ENCODE results near the gene OXER1. TPM values are rescaled to one million over a fixed set of nuclear protein-coding genes. Genes with fewer than 3 reads are reported as not detected.

Gene OXER1
- total RNA-seq, 2 donors from 2014 or later, result 3.5 to 6.5 TPM

DNA sequence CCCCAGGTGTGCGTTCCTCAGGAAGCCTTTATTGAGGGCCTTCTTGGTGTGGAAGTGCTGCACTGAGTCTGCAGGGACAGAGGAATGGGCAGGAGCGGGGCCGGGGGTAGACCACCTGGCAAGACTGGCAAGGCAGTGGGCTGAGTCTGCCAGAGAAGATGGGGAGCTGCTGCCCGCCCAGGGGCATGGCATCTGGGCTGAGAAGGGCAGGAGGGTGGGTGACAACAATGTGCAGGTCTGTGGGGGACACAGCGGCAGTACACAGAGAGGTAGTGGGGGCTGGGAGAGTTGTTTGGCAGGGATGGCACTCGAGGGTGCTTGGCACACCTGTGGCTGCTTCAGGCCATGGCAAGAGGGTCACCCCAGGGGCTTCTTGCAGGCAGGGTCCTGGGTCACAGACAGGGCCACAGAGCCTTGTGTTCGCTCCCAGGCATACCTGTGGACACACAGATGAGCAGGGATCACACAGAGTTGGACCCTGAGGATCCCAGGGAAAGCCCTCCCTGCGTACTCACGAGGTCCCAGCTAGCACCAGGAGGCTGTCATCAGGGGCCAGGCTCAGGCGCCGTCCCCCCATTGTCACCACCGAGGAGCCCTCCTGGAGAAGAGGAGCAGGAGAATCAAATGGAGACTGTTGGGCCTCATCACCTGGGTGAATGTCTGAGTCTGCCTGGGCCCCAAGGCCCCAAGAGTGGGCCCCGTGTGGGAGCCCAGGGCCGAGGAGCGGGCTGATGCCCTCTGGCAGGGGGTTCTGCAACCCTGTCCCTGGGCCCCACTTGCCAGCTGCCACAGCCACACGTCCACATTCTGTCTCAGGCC is 3.4 kb upstream of the OXER1 start:
- H3K4me3 Mint-ChIP-seq, result no peak overlapping the region
- H3K36me3 Mint-ChIP-seq (ENCODE audit: low read depth), result peaks cover 11% of the 10 kb centered on the region
- no peaks in the 10 kb centered on the region for H3K9me3 ChIP-seq (ENCODE audit: control insufficient read depth, low read length)
- H3K4me1 Mint-ChIP-seq, result peaks cover 2% of the 10 kb centered on the region
- WGBS, 2 experiments (ENCODE audit: insufficient coverage in 1 of 2, insufficient read length in 1 of 2), result 92 to 94% methylated on average over 12 to 16 of the region's 16 CpGs
- no peak overlapping the region for H3K9ac ChIP-seq (ENCODE audit: extremely low read depth, low read length, poor library complexity, severe bottlenecking)
- H3K36me3 ChIP-seq (ENCODE audit: control insufficient read depth, insufficient read depth, low read length), result no peaks in the 10 kb centered on the region
- no peaks in the 10 kb centered on the region for H3K27me3 ChIP-seq (ENCODE audit: control insufficient read depth, insufficient read depth, low read length, poor library complexity, severe bottlenecking)
- H3K9me3 Mint-ChIP-seq, result no peaks in the 10 kb centered on the region
- H3K27me3 Mint-ChIP-seq (ENCODE audit: insufficient read depth), result no peaks in the 10 kb centered on the region
- no peaks in the 10 kb centered on the region for H3K4me1 ChIP-seq (ENCODE audit: control insufficient read depth, insufficient read depth, low read length)
- TF ChIP-seq, protein P1, sequence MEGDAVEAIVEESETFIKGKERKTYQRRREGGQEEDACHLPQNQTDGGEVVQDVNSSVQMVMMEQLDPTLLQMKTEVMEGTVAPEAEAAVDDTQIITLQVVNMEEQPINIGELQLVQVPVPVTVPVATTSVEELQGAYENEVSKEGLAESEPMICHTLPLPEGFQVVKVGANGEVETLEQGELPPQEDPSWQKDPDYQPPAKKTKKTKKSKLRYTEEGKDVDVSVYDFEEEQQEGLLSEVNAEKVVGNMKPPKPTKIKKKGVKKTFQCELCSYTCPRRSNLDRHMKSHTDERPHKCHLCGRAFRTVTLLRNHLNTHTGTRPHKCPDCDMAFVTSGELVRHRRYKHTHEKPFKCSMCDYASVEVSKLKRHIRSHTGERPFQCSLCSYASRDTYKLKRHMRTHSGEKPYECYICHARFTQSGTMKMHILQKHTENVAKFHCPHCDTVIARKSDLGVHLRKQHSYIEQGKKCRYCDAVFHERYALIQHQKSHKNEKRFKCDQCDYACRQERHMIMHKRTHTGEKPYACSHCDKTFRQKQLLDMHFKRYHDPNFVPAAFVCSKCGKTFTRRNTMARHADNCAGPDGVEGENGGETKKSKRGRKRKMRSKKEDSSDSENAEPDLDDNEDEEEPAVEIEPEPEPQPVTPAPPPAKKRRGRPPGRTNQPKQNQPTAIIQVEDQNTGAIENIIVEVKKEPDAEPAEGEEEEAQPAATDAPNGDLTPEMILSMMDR (conservative IDR thresholded peaks at IDR 0.05), result no peak
- H3K4me3 ChIP-seq (ENCODE audit: low read length), result no peak overlapping the region
- DNase-seq, result peak; percentile 37
- peak overlapping the region; percentile 39 for H3K27ac Mint-ChIP-seq
- no peak overlapping the region for H3K27ac ChIP-seq (ENCODE audit: low read depth, low read length)

DNA sequence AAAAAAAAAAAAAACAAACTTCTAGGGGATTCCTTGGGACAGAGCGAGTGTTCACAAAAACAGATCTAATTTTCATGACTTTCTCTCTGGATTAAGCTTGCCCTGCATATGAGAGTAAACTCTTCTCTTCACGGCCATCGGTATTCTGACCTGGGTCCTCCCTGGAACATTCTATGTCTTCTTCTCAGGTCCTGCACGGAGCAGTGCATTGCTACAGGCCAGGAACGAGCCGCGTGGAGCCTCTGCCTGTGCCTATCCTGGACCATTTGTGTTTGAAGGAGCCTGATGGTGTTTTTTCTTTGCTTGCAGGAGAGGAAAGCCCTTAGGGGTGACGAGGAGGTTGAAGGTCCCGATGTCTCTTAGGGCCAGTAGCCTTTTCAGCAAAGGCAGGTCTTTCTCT is 1.8 kb upstream of the OXER1 start:
- Mint-ChIP-seq H3K4me1 (peaks cover 2% of the 10 kb centered on the region), H3K36me3 (ENCODE audit: low read depth) (peaks cover 11% of the 10 kb centered on the region), H3K27ac (no peak overlapping the region), H3K4me3 (no peak overlapping the region), H3K9me3 (no peaks in the 10 kb centered on the region), H3K27me3 (ENCODE audit: insufficient read depth) (no peaks in the 10 kb centered on the region)
- no peak for DNase-seq
- Histone ChIP-seq H3K9ac (ENCODE audit: extremely low read depth, low read length, poor library complexity, severe bottlenecking) (no peak overlapping the region), H3K4me1 (ENCODE audit: control insufficient read depth, insufficient read depth, low read length) (no peaks in the 10 kb centered on the region), H3K4me3 (ENCODE audit: low read length) (no peak overlapping the region), H3K27ac (ENCODE audit: low read depth, low read length) (no peak overlapping the region), H3K9me3 (ENCODE audit: control insufficient read depth, low read length) (no peaks in the 10 kb centered on the region), H3K36me3 (ENCODE audit: control insufficient read depth, insufficient read depth, low read length) (no peaks in the 10 kb centered on the region), H3K27me3 (ENCODE audit: control insufficient read depth, insufficient read depth, low read length, poor library complexity, severe bottlenecking) (no peaks in the 10 kb centered on the region)
- TF ChIP-seq, protein P1 (conservative IDR thresholded peaks at IDR 0.05), result no peak
- 95 to 97% methylated on average over 9 of the region's 9 CpGs for WGBS, 2 experiments (ENCODE audit: insufficient coverage in 1 of 2, insufficient read length in 1 of 2)

DNA sequence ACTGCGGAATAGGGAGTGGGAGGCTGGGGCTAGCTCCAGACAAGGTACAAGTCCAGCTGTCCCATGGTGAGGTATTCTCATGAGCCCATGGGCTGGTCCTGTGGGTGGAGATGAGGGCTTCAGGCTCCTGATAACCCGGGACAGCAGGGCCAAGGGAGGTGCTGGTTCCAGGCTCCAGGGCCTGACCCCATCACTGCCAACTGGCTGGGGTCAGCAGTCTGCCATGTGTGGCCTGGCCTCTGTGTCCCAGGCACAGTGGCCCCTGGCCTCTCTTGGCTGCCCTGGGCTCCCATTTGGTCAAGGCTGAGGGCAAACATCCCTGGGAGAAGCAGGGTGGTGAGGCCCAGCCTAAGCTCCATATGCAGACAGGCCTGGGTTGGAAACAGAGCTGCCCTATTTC is 966 bp upstream of the OXER1 start:
- H3K4me3 ChIP-seq (ENCODE audit: low read length), result no peak overlapping the region
- TF ChIP-seq, protein P1 (conservative IDR thresholded peaks at IDR 0.05), result no peak
- H3K4me1 Mint-ChIP-seq, result no peaks in the 10 kb centered on the region
- no peaks in the 10 kb centered on the region for H3K27me3 Mint-ChIP-seq (ENCODE audit: insufficient read depth)
- H3K36me3 Mint-ChIP-seq (ENCODE audit: low read depth), result peaks cover 10% of the 10 kb centered on the region
- DNase-seq, result no peak
- no peak overlapping the region for H3K4me3 Mint-ChIP-seq
- no peak overlapping the region for H3K9ac ChIP-seq (ENCODE audit: extremely low read depth, low read length, poor library complexity, severe bottlenecking)
- no peak overlapping the region for H3K27ac Mint-ChIP-seq
- no peaks in the 10 kb centered on the region for H3K9me3 Mint-ChIP-seq
- H3K27me3 ChIP-seq (ENCODE audit: control insufficient read depth, insufficient read depth, low read length, poor library complexity, severe bottlenecking), result no peaks in the 10 kb centered on the region
- H3K4me1 ChIP-seq (ENCODE audit: control insufficient read depth, insufficient read depth, low read length), result no peaks in the 10 kb centered on the region
- H3K9me3 ChIP-seq (ENCODE audit: control insufficient read depth, low read length), result no peaks in the 10 kb centered on the region
- no peak overlapping the region for H3K27ac ChIP-seq (ENCODE audit: low read depth, low read length)
- WGBS, 2 experiments (ENCODE audit: insufficient coverage in 1 of 2, insufficient read length in 1 of 2), result 96 to 100% methylated on average over 1 to 2 of the region's 2 CpGs
- H3K36me3 ChIP-seq (ENCODE audit: control insufficient read depth, insufficient read depth, low read length), result no peaks in the 10 kb centered on the region
